HFFc6 (cell line): ENCODE results near the gene HMOX2. TPM values are rescaled to one million over a fixed set of nuclear protein-coding genes. Genes with fewer than 3 reads are reported as not detected.

Experiments used
- DNase-seq: peaks from one replicate; pipeline ENCODE4 v3.0.0-alpha.2; 2018
- H3K27ac Mint-ChIP-seq: 2 replicates; pipeline ENCODE4 v1.8.0; 2020; ENCODE audit warnings: mild to moderate bottlenecking, mixed read lengths
- H3K27me3 Mint-ChIP-seq: 2 replicates; pipeline ENCODE4 v1.8.0; 2021; ENCODE audit warnings: mild to moderate bottlenecking, moderate library complexity, mixed read lengths; ENCODE audit not compliant: insufficient read depth
- H3K36me3 Mint-ChIP-seq: 2 replicates; pipeline ENCODE4 v1.8.0; 2021; ENCODE audit warnings: low read depth, mixed read lengths
- H3K4me1 Mint-ChIP-seq: 2 replicates; pipeline ENCODE4 v1.8.0; 2020; ENCODE audit warnings: low read depth, mixed read lengths
- H3K4me3 Mint-ChIP-seq: 2 replicates; pipeline ENCODE4 v1.8.0; 2020; ENCODE audit warnings: mild to moderate bottlenecking, moderate library complexity, mixed read lengths
- H3K9me3 Mint-ChIP-seq: 2 replicates; pipeline ENCODE4 v1.8.0; 2020; ENCODE audit warnings: mild to moderate bottlenecking, mixed read lengths
- total RNA-seq, 6 experiments: library from RNA; stranded (reverse); fragmentation: NEBNext Ultra II Directional; extraction: Animal tissue kit (Norgen Biotek cat#: 25700); gene quantifications; 2 replicates in 1 of 6; 3 replicates in 5 of 6; pipeline ENCODE4 v1.2.3, GENCODE V29; 2021
- TF ChIP-seq, protein P1 (sequence below): fragments of 200-600 bp; sonication (generic); IDR thresholded peaks from 2 replicates; pipeline ENCODE4 v1.5.0; 2021; ENCODE audit warnings: antibody characterized with exemption, mild to moderate bottlenecking

The HMOX2 gene
- total RNA-seq, 6 experiments from 2014 or later, result 45.2 to 60.5 (median 54.9) TPM

DNA sequence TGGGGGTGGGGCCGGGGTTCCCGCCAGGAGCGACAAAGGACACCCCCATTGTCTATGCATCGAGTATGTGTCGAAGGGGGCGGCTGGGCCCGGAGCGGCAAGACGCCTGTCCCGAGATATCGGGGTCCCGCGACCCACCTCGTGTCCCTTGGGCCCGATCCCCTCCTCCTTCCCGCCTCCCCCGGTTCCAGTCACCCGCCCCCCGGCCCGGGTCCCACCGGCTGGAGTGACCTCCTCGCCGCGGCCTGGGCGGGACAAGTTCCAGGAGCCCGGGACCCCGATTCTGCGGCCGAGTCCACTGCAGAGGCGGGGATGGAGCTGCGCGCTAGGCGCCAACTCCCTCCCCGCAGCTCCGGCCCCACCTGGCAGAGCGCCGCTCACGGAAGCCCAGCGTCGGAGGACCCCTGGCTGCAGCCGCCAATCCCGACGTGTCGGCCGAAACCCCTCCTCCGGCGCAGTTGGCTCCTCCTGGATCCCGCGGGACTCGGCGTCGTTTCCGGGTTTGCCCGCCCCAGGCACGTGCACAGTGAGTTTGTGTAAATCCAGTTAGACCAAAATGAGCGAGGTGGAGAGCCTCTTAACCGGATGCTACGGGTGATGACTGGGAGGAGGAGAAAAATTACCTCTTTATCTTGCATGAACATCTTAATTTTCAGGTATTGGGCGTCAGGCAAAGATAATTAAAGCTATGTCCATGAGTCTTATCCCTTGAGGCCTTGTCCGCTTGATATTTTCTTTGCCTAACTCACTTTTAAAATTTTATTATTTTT lies 1.8 kb upstream of the HMOX2 start, which contains the start of gene NMRAL1:
Gene NMRAL1 (minus strand): TSS at position 434 of the 770 bp plus-strand sequence. CDS start 493 bp downstream, outside the sequence.
- DNase-seq, result peak; percentile 67
- no peaks in the 10 kb centered on the region; the same call in none of the 2 replicates for H3K27me3 Mint-ChIP-seq
- H3K4me3 Mint-ChIP-seq, result peak within 1 kb of the TSS; percentile 71
- peak within 1 kb of the TSS; percentile 84 for H3K27ac Mint-ChIP-seq
- peaks cover 9% of the 10 kb centered on the region for H3K9me3 Mint-ChIP-seq
- H3K4me1 Mint-ChIP-seq, result peaks cover 25% of the 10 kb centered on the region
- peaks cover 16% of the 10 kb centered on the region for H3K36me3 Mint-ChIP-seq
- TF ChIP-seq, protein P1, sequence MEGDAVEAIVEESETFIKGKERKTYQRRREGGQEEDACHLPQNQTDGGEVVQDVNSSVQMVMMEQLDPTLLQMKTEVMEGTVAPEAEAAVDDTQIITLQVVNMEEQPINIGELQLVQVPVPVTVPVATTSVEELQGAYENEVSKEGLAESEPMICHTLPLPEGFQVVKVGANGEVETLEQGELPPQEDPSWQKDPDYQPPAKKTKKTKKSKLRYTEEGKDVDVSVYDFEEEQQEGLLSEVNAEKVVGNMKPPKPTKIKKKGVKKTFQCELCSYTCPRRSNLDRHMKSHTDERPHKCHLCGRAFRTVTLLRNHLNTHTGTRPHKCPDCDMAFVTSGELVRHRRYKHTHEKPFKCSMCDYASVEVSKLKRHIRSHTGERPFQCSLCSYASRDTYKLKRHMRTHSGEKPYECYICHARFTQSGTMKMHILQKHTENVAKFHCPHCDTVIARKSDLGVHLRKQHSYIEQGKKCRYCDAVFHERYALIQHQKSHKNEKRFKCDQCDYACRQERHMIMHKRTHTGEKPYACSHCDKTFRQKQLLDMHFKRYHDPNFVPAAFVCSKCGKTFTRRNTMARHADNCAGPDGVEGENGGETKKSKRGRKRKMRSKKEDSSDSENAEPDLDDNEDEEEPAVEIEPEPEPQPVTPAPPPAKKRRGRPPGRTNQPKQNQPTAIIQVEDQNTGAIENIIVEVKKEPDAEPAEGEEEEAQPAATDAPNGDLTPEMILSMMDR, result no peak

DNA sequence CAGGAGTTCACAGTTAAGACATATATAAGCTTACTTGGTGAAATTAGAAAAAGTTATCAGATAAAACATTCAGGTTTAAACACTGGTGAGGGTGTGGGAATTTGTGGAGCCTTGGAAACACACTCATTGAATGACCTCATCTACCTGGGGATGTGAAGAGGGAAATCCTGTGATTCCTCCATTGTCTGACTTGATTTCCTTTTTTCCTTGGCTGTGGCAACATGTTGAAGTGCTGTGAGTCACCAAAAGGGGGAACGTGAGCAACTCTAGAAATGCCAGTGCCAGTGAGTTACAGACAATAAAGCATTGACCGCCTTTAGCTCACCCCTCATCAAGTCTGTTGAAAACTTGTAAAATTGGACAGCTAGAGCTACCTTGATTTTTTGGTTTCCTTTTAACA lies 1.8 kb downstream of the HMOX2 start:
- H3K4me3 Mint-ChIP-seq, result peak overlapping the region; percentile 90
- peaks cover 16% of the 10 kb centered on the region for H3K36me3 Mint-ChIP-seq
- TF ChIP-seq, protein P1, result peak; percentile 34
- peaks cover 42% of the 10 kb centered on the region for H3K4me1 Mint-ChIP-seq
- peaks cover 9% of the 10 kb centered on the region for H3K9me3 Mint-ChIP-seq
- H3K27me3 Mint-ChIP-seq, result no peaks in the 10 kb centered on the region; the same call in none of the 2 replicates
- DNase-seq, result peak; percentile 17
- peak overlapping the region; percentile 55 for H3K27ac Mint-ChIP-seq

DNA sequence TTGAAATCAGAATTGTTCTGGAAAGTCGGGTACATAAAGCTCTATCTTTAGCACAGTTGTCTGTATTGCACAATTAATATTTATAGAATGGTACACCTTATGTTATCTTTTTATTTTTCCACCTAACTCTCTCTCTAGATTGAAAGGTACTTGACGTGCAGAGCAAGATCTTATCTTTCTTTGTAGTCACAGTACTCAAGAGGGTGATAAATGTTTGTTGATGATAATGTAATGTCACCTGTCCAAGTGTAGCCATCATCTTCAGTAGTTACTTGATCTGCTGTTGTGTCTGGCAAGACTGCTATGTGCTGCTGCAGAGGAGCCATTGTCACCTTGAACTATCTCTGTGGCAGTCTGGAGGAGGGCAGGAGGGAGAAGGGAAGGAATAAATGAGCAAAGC lies 5.3 kb downstream of the HMOX2 start:
- Mint-ChIP-seq H3K4me1 (peaks cover 45% of the 10 kb centered on the region), H3K4me3 (no peak overlapping the region), H3K9me3 (no peaks in the 10 kb centered on the region), H3K36me3 (peaks cover 22% of the 10 kb centered on the region), H3K27ac (no peak overlapping the region), H3K27me3 (no peaks in the 10 kb centered on the region; the same call in 1 of the 2 replicates)
- no peak for DNase-seq
- TF ChIP-seq, protein P1, result no peak

GRCh38 chr16:4481963-4482362 lies 5.8 kb downstream of the HMOX2 start:
- TF ChIP-seq, protein P1, result no peak
- H3K27ac Mint-ChIP-seq, result no peak overlapping the region
- no peak for DNase-seq
- H3K27me3 Mint-ChIP-seq, result no peaks in the 10 kb centered on the region; the same call in 1 of the 2 replicates
- H3K36me3 Mint-ChIP-seq, result peaks cover 22% of the 10 kb centered on the region
- no peaks in the 10 kb centered on the region for H3K9me3 Mint-ChIP-seq
- no peak overlapping the region for H3K4me3 Mint-ChIP-seq
- H3K4me1 Mint-ChIP-seq, result peaks cover 46% of the 10 kb centered on the region

GRCh38 chr16:4486126-4486893 lies 10.1 kb downstream of the HMOX2 start:
- no peaks in the 10 kb centered on the region for H3K27me3 Mint-ChIP-seq
- H3K4me3 Mint-ChIP-seq, result no peak overlapping the region
- TF ChIP-seq, protein P1, result no peak
- DNase-seq, result no peak
- no peaks in the 10 kb centered on the region for H3K9me3 Mint-ChIP-seq
- peaks cover 65% of the 10 kb centered on the region for H3K4me1 Mint-ChIP-seq
- peaks cover 16% of the 10 kb centered on the region for H3K36me3 Mint-ChIP-seq
- H3K27ac Mint-ChIP-seq, result peak overlapping the region; percentile 60
